Endothelial cell (in vitro differentiated cells): ENCODE results near the gene DUSP22. TPM values are rescaled to one million over a fixed set of nuclear protein-coding genes. Genes with fewer than 3 reads are reported as not detected.

ENCODE experiments used
- DNase-seq: peaks from one replicate; pipeline ENCODE4 v3.0.0; 2021; ENCODE audit warnings: low spot score
- H3K27ac Mint-ChIP-seq: one replicate; pipeline ENCODE4 v1.8.0; 2021; ENCODE audit warnings: mixed read lengths, inconsistent platforms; ENCODE audit not compliant: unreplicated experiment
- H3K27me3 Mint-ChIP-seq: one replicate; pipeline ENCODE4 v1.8.0; 2021; ENCODE audit warnings: mild to moderate bottlenecking, moderate library complexity, mixed read lengths, inconsistent platforms; ENCODE audit not compliant: unreplicated experiment
- H3K36me3 Mint-ChIP-seq: one replicate; pipeline ENCODE4 v1.8.0; 2021; ENCODE audit warnings: mild to moderate bottlenecking, low read depth, mixed read lengths, inconsistent platforms; ENCODE audit not compliant: unreplicated experiment
- H3K4me1 Mint-ChIP-seq: one replicate; pipeline ENCODE4 v1.8.0; 2021; ENCODE audit warnings: mild to moderate bottlenecking, mixed read lengths, inconsistent platforms; ENCODE audit not compliant: unreplicated experiment
- H3K4me3 Mint-ChIP-seq: one replicate; pipeline ENCODE4 v1.8.0; 2021; ENCODE audit warnings: mild to moderate bottlenecking, mixed read lengths, inconsistent platforms; ENCODE audit not compliant: unreplicated experiment
- H3K9me3 Mint-ChIP-seq: one replicate; pipeline ENCODE4 v1.8.0; 2021; ENCODE audit warnings: mixed read lengths, inconsistent platforms; ENCODE audit not compliant: unreplicated experiment
- CTCF ChIP-seq: fragments of 200-600 bp; sonication (generic); IDR thresholded peaks from one replicate; pipeline ENCODE4 v1.5.0; 2021; ENCODE audit warnings: antibody characterized with exemption; ENCODE audit not compliant: unreplicated experiment
- total RNA-seq: library from RNA; stranded (reverse); fragmentation: NEBNext Ultra II Directional; extraction: Animal tissue kit (Norgen Biotek cat#: 25700); gene quantifications from one replicate; pipeline ENCODE4 v1.2.1, GENCODE V29; 2021; ENCODE audit not compliant: unreplicated experiment

Gene DUSP22
- total RNA-seq, 1 donor from 2014 or later: 57.3 TPM

- H3K9me3 Mint-ChIP-seq: peaks cover 13% of the 10 kb centered on the region
- DNase-seq: no peak
- H3K27me3 Mint-ChIP-seq: peaks cover 2% of the 10 kb centered on the region
- H3K4me1 Mint-ChIP-seq: peaks cover 14% of the 10 kb centered on the region
- TF ChIP-seq CTCF: no peak
- H3K4me3 Mint-ChIP-seq: no peak overlapping the region
- no peak overlapping the region for H3K27ac Mint-ChIP-seq
- peaks cover 7% of the 10 kb centered on the region for H3K36me3 Mint-ChIP-seq
These were observed 23.9 kb downstream of the DUSP22 start for GRCh38 chr6:315921-316752.

- Mint-ChIP-seq H3K27ac (no peak overlapping the region), H3K4me3 (no peak overlapping the region), H3K27me3 (no peaks in the 10 kb centered on the region), H3K4me1 (peaks cover 14% of the 10 kb centered on the region), H3K9me3 (peaks cover 13% of the 10 kb centered on the region), H3K36me3 (peaks cover 7% of the 10 kb centered on the region)
- no peak for DNase-seq
- TF ChIP-seq CTCF: no peak
These were observed 24.4 kb downstream of the DUSP22 start for GRCh38 chr6:316753-317038.

- no peak for TF ChIP-seq CTCF
- no peaks in the 10 kb centered on the region for H3K27me3 Mint-ChIP-seq
- peaks cover 13% of the 10 kb centered on the region for H3K9me3 Mint-ChIP-seq
- no peak for DNase-seq
- peaks cover 7% of the 10 kb centered on the region for H3K36me3 Mint-ChIP-seq
- peaks cover 13% of the 10 kb centered on the region for H3K4me1 Mint-ChIP-seq
- no peak overlapping the region for H3K27ac Mint-ChIP-seq
- H3K4me3 Mint-ChIP-seq: no peak overlapping the region
These were observed 24.8 kb downstream of the DUSP22 start for GRCh38 chr6:317060-317447.

GRCh38 chr6:317448-318144 is 25.3 kb downstream of the DUSP22 start:
- no peaks in the 10 kb centered on the region for H3K27me3 Mint-ChIP-seq
- DNase-seq: no peak
- no peak for TF ChIP-seq CTCF
- peaks cover 7% of the 10 kb centered on the region for H3K36me3 Mint-ChIP-seq
- H3K4me1 Mint-ChIP-seq: peaks cover 7% of the 10 kb centered on the region
- no peak overlapping the region for H3K27ac Mint-ChIP-seq
- peak overlapping the region; percentile 21 for H3K4me3 Mint-ChIP-seq
- H3K9me3 Mint-ChIP-seq: peaks cover 13% of the 10 kb centered on the region
